HG03060 (cell line): Measurements from ENCODE around the gene RPGR.

Experiments used
- ATAC-seq: cut with Tn5 transposase; IDR thresholded peaks from one replicate; pipeline ENCODE4 v1.9.1; 2021; ENCODE audit warnings: low read depth, moderate number of reproducible peaks; ENCODE audit not compliant: unreplicated experiment

Gene RPGR

GRCh38 chrX:38271154-38271716 is 56.1 kb downstream of the RPGR start:
- no peak for ATAC-seq

- ATAC-seq: no peak
Observed at GRCh38 chrX:38268011-38268410, 59.3 kb downstream of the RPGR start.

GRCh38 chrX:38262715-38263620 is 64.3 kb downstream of the RPGR start:
- ATAC-seq: no peak

GRCh38 chrX:38260231-38260630 is 67.1 kb downstream of the RPGR start:
- no peak for ATAC-seq

GRCh38 chrX:38256019-38256418 is 71.3 kb downstream of the RPGR start:
- ATAC-seq: no peak

GRCh38 chrX:38249965-38250364 is 77.3 kb downstream of the RPGR start:
- no peak for ATAC-seq

- no peak for ATAC-seq
Observed at GRCh38 chrX:38247051-38247450, 80.3 kb downstream of the RPGR start.

- no peak for ATAC-seq
Observed at GRCh38 chrX:38240541-38240940, 86.8 kb downstream of the RPGR start.

- no peak for ATAC-seq
Observed at GRCh38 chrX:38236901-38237615, 90.3 kb downstream of the RPGR start.

GRCh38 chrX:38233891-38234667 is 93.2 kb downstream of the RPGR start:
- no peak for ATAC-seq

- no peak for ATAC-seq
Observed at GRCh38 chrX:38232079-38232686, 95.1 kb downstream of the RPGR start.

GRCh38 chrX:38225093-38225492 is 102.2 kb downstream of the RPGR start:
- no peak for ATAC-seq

GRCh38 chrX:38224160-38224559 is 103.1 kb downstream of the RPGR start:
- ATAC-seq: no peak

- no peak for ATAC-seq
Observed at GRCh38 chrX:38221391-38221929, 105.8 kb downstream of the RPGR start.

GRCh38 chrX:38220415-38221390 is 106.6 kb downstream of the RPGR start, which contains the start of gene SRPX:
SRPX (minus strand) TSS chrX:38220871; CDS start chrX:38220792, 79 bp downstream.
- no peak for ATAC-seq

GRCh38 chrX:38220024-38220414 is 107.3 kb downstream of the RPGR start:
- ATAC-seq: no peak
